GM23338 (cell line): Measurements from ENCODE around the gene HAGH. TPM values are rescaled to one million over a fixed set of nuclear protein-coding genes. Genes with fewer than 3 reads are reported as not detected.
A peak's percentile ranks its signal among the peaks of the same experiment; 100 is the strongest.

Experiments
- ATAC-seq: fragments of 200-7000 bp; cut with Tn5 transposase; 3 replicates; pipeline ENCODE4 v1.9.1; 2020
- DNase-seq: peaks from one replicate; pipeline ENCODE4 v3.0.0-alpha.2; 2015; ENCODE audit warnings: low spot score
- H2AFZ ChIP-seq: fragments of 200-600 bp; sonication (generic); 2 replicates; pipeline ENCODE4 v1.8.0; 2016; ENCODE audit warnings: antibody characterized with exemption, mild to moderate bottlenecking, moderate library complexity
- H3F3A ChIP-seq: fragments of 200-600 bp; sonication (generic); replicated peaks from 2 replicates; pipeline ENCODE4 v1.8.0; 2017; ENCODE audit warnings: antibody characterized with exemption, mixed run types, low read depth
- H3K27ac ChIP-seq: fragments of 200-600 bp; sonication (generic); 2 replicates; pipeline ENCODE4 v1.6.1; 2016; ENCODE audit warnings: low read depth
- H3K27me3 ChIP-seq: fragments of 200-600 bp; sonication (generic); 2 replicates; pipeline ENCODE4 v1.8.0; 2016; ENCODE audit warnings: mild to moderate bottlenecking, mixed run types, moderate library complexity; ENCODE audit not compliant: insufficient read depth
- H3K36me3 ChIP-seq: fragments of 200-600 bp; sonication (generic); 2 replicates; pipeline ENCODE4 v1.8.0; 2016; ENCODE audit warnings: mild to moderate bottlenecking; ENCODE audit not compliant: insufficient read depth
- H3K4me1 ChIP-seq: fragments of 200-600 bp; sonication (generic); 2 replicates; pipeline ENCODE4 v1.8.0; 2016; ENCODE audit warnings: mild to moderate bottlenecking, moderate library complexity; ENCODE audit not compliant: insufficient read depth
- H3K4me2 ChIP-seq: fragments of 200-600 bp; sonication (generic); 2 replicates; pipeline ENCODE4 v1.7.1; 2017; ENCODE audit warnings: mixed run types
- H3K4me3 ChIP-seq: fragments of 200-600 bp; sonication (generic); 2 replicates; pipeline ENCODE4 v1.6.1; 2016; ENCODE audit warnings: mixed run types
- H3K79me2 ChIP-seq: fragments of 200-600 bp; sonication (generic); replicated peaks from 2 replicates; pipeline ENCODE4 v1.8.0; 2017; ENCODE audit warnings: mild to moderate bottlenecking; ENCODE audit not compliant: insufficient read depth
- H3K9me2 ChIP-seq: fragments of 200-600 bp; sonication (generic); 2 replicates; pipeline ENCODE4 v1.8.0; 2017; ENCODE audit not compliant: insufficient read depth
- H4K20me1 ChIP-seq: fragments of 200-600 bp; sonication (generic); replicated peaks from 2 replicates; pipeline ENCODE4 v1.8.0; 2017; ENCODE audit warnings: mild to moderate bottlenecking; ENCODE audit not compliant: insufficient read depth
- H3K27ac Mint-ChIP-seq: 2 replicates; pipeline ENCODE4 v1.8.0; 2020; ENCODE audit warnings: inconsistent platforms, mild to moderate bottlenecking, moderate library complexity, mixed read lengths
- H3K27me3 Mint-ChIP-seq: 3 replicates; pipeline ENCODE4 v1.8.0; 2022; ENCODE audit warnings: low read depth, mild to moderate bottlenecking, moderate library complexity, mixed read lengths, inconsistent platforms; ENCODE audit not compliant: insufficient read depth, poor library complexity
- H3K36me3 Mint-ChIP-seq: 3 replicates; pipeline ENCODE4 v1.8.0; 2021; ENCODE audit warnings: low read depth, mild to moderate bottlenecking, inconsistent platforms, moderate library complexity, mixed read lengths
- H3K4me1 Mint-ChIP-seq: 3 replicates; pipeline ENCODE4 v1.8.0; 2020; ENCODE audit warnings: mild to moderate bottlenecking, inconsistent platforms, mixed read lengths
- H3K4me3 Mint-ChIP-seq: 3 replicates; pipeline ENCODE4 v1.8.0; 2021; ENCODE audit warnings: moderate library complexity, mild to moderate bottlenecking, inconsistent platforms, mixed read lengths
- H3K9me3 Mint-ChIP-seq: 3 replicates; pipeline ENCODE4 v1.8.0; 2020; ENCODE audit warnings: moderate library complexity, mild to moderate bottlenecking, inconsistent platforms, mixed read lengths
- CREB1 ChIP-seq: fragments of 250-450 bp; sonication (Bioruptor Pico); IDR thresholded peaks from 2 replicates; pipeline ENCODE4 v1.5.0; 2020; ENCODE audit warnings: low read depth, mild to moderate bottlenecking, moderate library complexity
- EZH2 ChIP-seq: fragments of 200-600 bp; sonication (generic); IDR thresholded peaks from one replicate; pipeline ENCODE4 v1.8.0; 2017; ENCODE audit warnings: antibody characterized with exemption, mild to moderate bottlenecking, low read depth; ENCODE audit not compliant: unreplicated experiment
- NANOG ChIP-seq: IDR thresholded peaks from 2 replicates; pipeline ENCODE4 v1.6.1; 2016; ENCODE audit warnings: antibody characterized with exemption, borderline replicate concordance
- POLR2AphosphoS5 ChIP-seq: IDR thresholded peaks from 2 replicates; pipeline ENCODE4 v1.6.1; 2016; ENCODE audit warnings: antibody characterized with exemption, low read depth
- STAT1 ChIP-seq: IDR thresholded peaks from one replicate; pipeline ENCODE4 v1.6.1; 2016; ENCODE audit warnings: antibody characterized with exemption; ENCODE audit not compliant: unreplicated experiment
- ZNF331 ChIP-seq: fragments of 250-450 bp; sonication (Bioruptor Pico); IDR thresholded peaks from 2 replicates; pipeline ENCODE4 v1.5.0; 2020; ENCODE audit warnings: low read depth, mild to moderate bottlenecking, moderate library complexity
- ZNF462 ChIP-seq: fragments of 250-450 bp; sonication (Bioruptor Pico); IDR thresholded peaks from 2 replicates; pipeline ENCODE4 v1.5.0; 2020; ENCODE audit warnings: mild to moderate bottlenecking, moderate library complexity
- polyA plus RNA-seq: library from polyadenylated mRNA; unstranded; fragments of >200 nt; fragmentation: Nextera tagmentation; extraction: Ambion mirVana; gene quantifications from 2 replicates; pipeline ENCODE4 v1.2.1, GENCODE V29; 2016
- total RNA-seq: library from RNA; depleted of rRNA; stranded (reverse); fragments of >200 nt; shearing (Covaris generic); gene quantifications from 2 replicates; pipeline ENCODE4 v1.2.3, GENCODE V29; 2014
- TF ChIP-seq, protein P1 (sequence below), 2 experiments: fragments of 200-600 bp in 1 of 2; sonication (generic) in 1 of 2; conservative IDR thresholded peaks; 2 replicates each; pipeline versions ENCODE4 v1.5.1 to v1.6.1; 2016 to 2017; ENCODE audit warnings: antibody characterized with exemption in 2 of 2, low read depth in 2 of 2, mild to moderate bottlenecking in 2 of 2, moderate library complexity in 1 of 2

Gene HAGH
- total and polyA plus RNA-seq, 2 experiments from 2014 or later, result 24.7 to 28.9 TPM

GRCh38 chr16:1839554-1839953 lies 12.9 kb upstream of the HAGH start:
- Mint-ChIP-seq H3K4me1 (no peaks in the 10 kb centered on the region), H3K36me3 (no peaks in the 10 kb centered on the region), H3K4me3 (no peak overlapping the region), H3K9me3 (no peaks in the 10 kb centered on the region), H3K27ac (no peak overlapping the region), H3K27me3 (peaks cover 4% of the 10 kb centered on the region)
- H4K20me1 ChIP-seq, result no peaks in the 10 kb centered on the region
- H3K27ac ChIP-seq, result 0 out of 2 replicates have a peak overlapping the region, but pooled peaks have one; percentile 30
- no peak overlapping the region for H3K4me2 ChIP-seq
- no peaks in the 10 kb centered on the region for H3K27me3 ChIP-seq
- H2AFZ ChIP-seq, result no peak overlapping the region
- no peaks in the 10 kb centered on the region for H3K36me3 ChIP-seq
- TF ChIP-seq NANOG (no peak), STAT1 (no peak), ZNF331 (CRISPR knock-in tag) (no peak), CREB1 (no peak), EZH2 (no peak), ZNF462 (CRISPR knock-in tag) (no peak), POLR2AphosphoS5 (no peak)
- TF ChIP-seq, protein P1, sequence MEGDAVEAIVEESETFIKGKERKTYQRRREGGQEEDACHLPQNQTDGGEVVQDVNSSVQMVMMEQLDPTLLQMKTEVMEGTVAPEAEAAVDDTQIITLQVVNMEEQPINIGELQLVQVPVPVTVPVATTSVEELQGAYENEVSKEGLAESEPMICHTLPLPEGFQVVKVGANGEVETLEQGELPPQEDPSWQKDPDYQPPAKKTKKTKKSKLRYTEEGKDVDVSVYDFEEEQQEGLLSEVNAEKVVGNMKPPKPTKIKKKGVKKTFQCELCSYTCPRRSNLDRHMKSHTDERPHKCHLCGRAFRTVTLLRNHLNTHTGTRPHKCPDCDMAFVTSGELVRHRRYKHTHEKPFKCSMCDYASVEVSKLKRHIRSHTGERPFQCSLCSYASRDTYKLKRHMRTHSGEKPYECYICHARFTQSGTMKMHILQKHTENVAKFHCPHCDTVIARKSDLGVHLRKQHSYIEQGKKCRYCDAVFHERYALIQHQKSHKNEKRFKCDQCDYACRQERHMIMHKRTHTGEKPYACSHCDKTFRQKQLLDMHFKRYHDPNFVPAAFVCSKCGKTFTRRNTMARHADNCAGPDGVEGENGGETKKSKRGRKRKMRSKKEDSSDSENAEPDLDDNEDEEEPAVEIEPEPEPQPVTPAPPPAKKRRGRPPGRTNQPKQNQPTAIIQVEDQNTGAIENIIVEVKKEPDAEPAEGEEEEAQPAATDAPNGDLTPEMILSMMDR (conservative IDR thresholded peaks at IDR 0.05; ENCODE audit: low read depth in 2 of 2), result no peak
- no peaks in the 10 kb centered on the region for H3K79me2 ChIP-seq
- no peaks in the 10 kb centered on the region for H3K9me2 ChIP-seq
- ATAC-seq, result peak; percentile 28; the same call in 1 of the 3 replicates
- H3F3A ChIP-seq, result no peaks in the 10 kb centered on the region
- no peaks in the 10 kb centered on the region for H3K4me1 ChIP-seq
- peak; percentile 41 for DNase-seq
- no peak overlapping the region for H3K4me3 ChIP-seq
